H1 (cell line): Measurements from ENCODE around the gene PCBP4. TPM values are rescaled to one million over a fixed set of nuclear protein-coding genes. Genes with fewer than 3 reads are reported as not detected.

Experiments used
- CTCF ChIA-PET: fragments of 300-600 bp; sonication (Branson Sonifier 250); formaldehyde crosslinking; loops from one replicate; lab custom pipeline; 2021; ENCODE audit not compliant: partially characterized antibody; lab: Charles Lee
- POLR2A ChIA-PET: fragments of 300-600 bp; sonication (Branson Sonifier 250); formaldehyde crosslinking; loops from one replicate; lab custom pipeline; 2021; ENCODE audit warnings: inconsistent platforms; ENCODE audit not compliant: partially characterized antibody; lab: Charles Lee
- DNase-seq, 2 experiments: peaks; one replicate each; pipeline versions ENCODE4 v3.0.0 to v3.0.0-alpha.2; 2010 to 2022; ENCODE audit warnings: low spot score in 2 of 2, low read depth in 1 of 2, mixed read lengths in 1 of 2
- FAIRE-seq: peaks from 2 replicates; lab custom pipeline; 2011; peaks lifted over from hg19 to GRCh38; lab: Jason Lieb, UNC
- H2AFZ ChIP-seq: 2 replicates; pipeline ENCODE4 v1.8.1; 2012; ENCODE audit warnings: low read length, inconsistent platforms
- H2AK5ac ChIP-seq: 2 replicates; pipeline ENCODE4 v1.6.1; 2013; ENCODE audit warnings: low read depth, low read length
- H2BK120ac ChIP-seq: replicated peaks from 2 replicates; pipeline ENCODE3; 2013; ENCODE audit warnings: low read depth, low read length, inconsistent platforms
- H2BK12ac ChIP-seq: 2 replicates; pipeline ENCODE4 v1.6.1; 2013; ENCODE audit warnings: low read depth, low read length
- H2BK15ac ChIP-seq: 2 replicates; pipeline ENCODE4 v1.6.1; 2013; ENCODE audit warnings: low read length
- H2BK20ac ChIP-seq: 2 replicates; pipeline ENCODE4 v1.6.1; 2013; ENCODE audit warnings: low read length
- H2BK5ac ChIP-seq: 2 replicates; pipeline ENCODE4 v1.6.1; 2013; ENCODE audit warnings: low read depth, low read length
- H3K14ac ChIP-seq: 2 replicates; pipeline ENCODE4 v1.6.1; 2013; ENCODE audit warnings: inconsistent platforms; ENCODE audit not compliant: insufficient read length
- H3K18ac ChIP-seq: 2 replicates; pipeline ENCODE4 v1.6.1; 2013; ENCODE audit warnings: low read length; ENCODE audit errors: extremely low read depth
- H3K23ac ChIP-seq: 2 replicates; pipeline ENCODE4 v1.6.1; 2013; ENCODE audit warnings: inconsistent platforms; ENCODE audit not compliant: insufficient read length
- H3K23me2 ChIP-seq: 2 replicates; pipeline ENCODE4 v1.6.1; 2013; ENCODE audit warnings: low read depth, low read length
- H3K27ac ChIP-seq: 2 replicates; pipeline ENCODE4 v1.6.1; 2011; ENCODE audit warnings: low read depth, low read length, inconsistent platforms
- H3K27me3 ChIP-seq, 4 experiments: replicated peaks in 1 of 4; 1 replicate in 1 of 4; 2 replicates in 3 of 4; pipeline versions ENCODE4 v1.6.1 to v1.8.1; 2011 to 2013; ENCODE audit warnings: low read length in 3 of 4, mild to moderate bottlenecking in 3 of 4, inconsistent platforms in 2 of 4, mixed read lengths in 2 of 4, moderate library complexity in 1 of 4; ENCODE audit not compliant: control insufficient read depth in 3 of 4, insufficient read depth in 3 of 4; ENCODE audit errors: extremely low read depth in 1 of 4
- H3K36me3 ChIP-seq, 4 experiments: 2 replicates each; pipeline versions ENCODE4 v1.6.1 to v1.8.1; 2011 to 2013; ENCODE audit warnings: mild to moderate bottlenecking in 4 of 4, low read length in 3 of 4, moderate library complexity in 2 of 4, control low read depth in 1 of 4, inconsistent platforms in 1 of 4; ENCODE audit not compliant: insufficient read depth in 4 of 4, control insufficient read depth in 2 of 4
- H3K4ac ChIP-seq: replicated peaks from 2 replicates; pipeline ENCODE3; 2013; ENCODE audit warnings: low read length, low read depth, mixed read lengths, inconsistent platforms; ENCODE audit not compliant: insufficient read length
- H3K4me1 ChIP-seq, 4 experiments: replicated peaks in 1 of 4; 1 replicate in 1 of 4; 2 replicates in 3 of 4; pipeline versions ENCODE4 v1.6.1 to v1.8.1; 2011 to 2013; ENCODE audit warnings: low read length in 3 of 4, inconsistent platforms in 2 of 4, mixed read lengths in 1 of 4; ENCODE audit not compliant: insufficient read depth in 4 of 4, control insufficient read depth in 3 of 4
- H3K4me2 ChIP-seq, 2 experiments: 2 replicates each; pipeline versions ENCODE4 v1.6.1 to v1.8.1; 2011 to 2013; ENCODE audit warnings: low read depth in 2 of 2, low read length in 2 of 2, control low read depth in 1 of 2, inconsistent platforms in 1 of 2, mild to moderate bottlenecking in 1 of 2; ENCODE audit not compliant: insufficient read depth in 1 of 2
- H3K4me3 ChIP-seq, 4 experiments: fragments of 200-600, 300-600 bp in 1 of 4; sonication (generic), shearing (Covaris generic), sonication (Bioruptor Twin) in 1 of 4; 2 replicates each; pipeline versions ENCODE4 v1.5.1 to v1.8.1; 2011 to 2016; ENCODE audit warnings: low read length in 4 of 4, low read depth in 3 of 4, control low read depth in 2 of 4, inconsistent platforms in 2 of 4, mild to moderate bottlenecking in 2 of 4, mixed read lengths in 1 of 4, moderate library complexity in 1 of 4; ENCODE audit not compliant: insufficient read depth in 2 of 4; ENCODE audit errors: extremely low read depth in 1 of 4
- H3K56ac ChIP-seq: replicated peaks from 2 replicates; pipeline ENCODE3; 2013; ENCODE audit warnings: low read depth, mild to moderate bottlenecking, mixed read lengths, low read length, inconsistent platforms; ENCODE audit not compliant: insufficient read length
- H3K79me1 ChIP-seq: 2 replicates; pipeline ENCODE4 v1.6.1; 2013; ENCODE audit warnings: low read depth, low read length, control low read depth
- H3K79me2 ChIP-seq, 2 experiments: 2 replicates each; pipeline versions ENCODE4 v1.6.1 to v1.8.1; 2012 to 2013; ENCODE audit warnings: low read length in 2 of 2, mild to moderate bottlenecking in 2 of 2, inconsistent platforms in 1 of 2; ENCODE audit not compliant: insufficient read depth in 2 of 2, control insufficient read depth in 1 of 2
- H3K9ac ChIP-seq, 4 experiments: replicated peaks in 1 of 4; 1 replicate in 1 of 4; 2 replicates in 3 of 4; pipeline versions ENCODE4 v1.6.1 to v1.8.1; 2011 to 2013; ENCODE audit warnings: low read depth in 3 of 4, low read length in 3 of 4, control low read depth in 2 of 4, mild to moderate bottlenecking in 2 of 4, moderate library complexity in 2 of 4, inconsistent platforms in 1 of 4; ENCODE audit errors: extremely low read depth in 1 of 4
- H3K9me3 ChIP-seq, 2 experiments: 2 replicates each; pipeline versions ENCODE4 v1.6.1 to v1.8.1; 2012 to 2013; ENCODE audit warnings: mild to moderate bottlenecking in 2 of 2, moderate library complexity in 2 of 2, control low read depth in 1 of 2, inconsistent platforms in 1 of 2, low read depth in 1 of 2, low read length in 1 of 2, mixed read lengths in 1 of 2; ENCODE audit not compliant: insufficient read depth in 2 of 2
- H4K20me1 ChIP-seq, 2 experiments: replicated peaks in 1 of 2; 2 replicates each; pipeline versions ENCODE3 to v1.8.1; 2011 to 2013; ENCODE audit warnings: inconsistent platforms in 2 of 2, low read length in 2 of 2, mild to moderate bottlenecking in 1 of 2; ENCODE audit not compliant: insufficient read depth in 2 of 2, control insufficient read depth in 1 of 2
- H4K5ac ChIP-seq: 2 replicates; pipeline ENCODE4 v1.6.1; 2013; ENCODE audit warnings: low read length, low read depth, mixed read lengths, inconsistent platforms; ENCODE audit not compliant: insufficient read length
- H4K8ac ChIP-seq: 2 replicates; pipeline ENCODE4 v1.8.0; 2013; ENCODE audit warnings: mild to moderate bottlenecking, moderate library complexity, low read length, inconsistent platforms; ENCODE audit not compliant: insufficient read depth; ENCODE audit errors: extremely low read depth
- H4K91ac ChIP-seq: replicated peaks from 2 replicates; pipeline ENCODE3; 2013; ENCODE audit warnings: low read length, mixed read lengths, inconsistent platforms; ENCODE audit not compliant: insufficient read length
- EGR1 ChIP-seq: IDR thresholded peaks from 2 replicates; pipeline ENCODE4 v1.6.1; 2011; ENCODE audit warnings: low read depth, low read length, borderline replicate concordance
- SP4 ChIP-seq: IDR thresholded peaks from 2 replicates; pipeline ENCODE4 v1.6.1; 2012; ENCODE audit warnings: low read length, inconsistent platforms
- WGBS, 2 experiments: shearing (Covaris generic) in 1 of 2; methylation state at CpG; one replicate each; pipeline versions ENCODE4 v1.1.6 to v1.1.7; 2013 to 2015; ENCODE audit warnings: low lambda C conversion rate in 2 of 2, mixed read lengths in 2 of 2, inconsistent platforms in 1 of 2, low coverage in 1 of 2, missing lambda C conversion rate in 1 of 2; ENCODE audit not compliant: insufficient replicate concordance in 2 of 2, insufficient coverage in 1 of 2, insufficient read length in 1 of 2; ENCODE audit errors: extremely low coverage in 1 of 2, missing lambda C conversion rate in 1 of 2; 5-methylcytosine and 5-hydroxymethylcytosine counted together
- polyA plus RNA-seq, 7 experiments: library from polyadenylated mRNA; depleted of rRNA in 3 of 7; stranded (reverse) in 5 of 7; unstranded in 2 of 7; fragments of >200 nt in 5 of 7; fragments of 200-250 nt in 2 of 7; gene quantifications; 1 replicate in 5 of 7; 2 replicates in 1 of 7; 4 replicates in 1 of 7; pipeline versions ENCODE4 v1.2.1 to v1.2.3, GENCODE V29; 2011 to 2013; ENCODE audit warnings: missing spikeins in 2 of 7, mixed read lengths in 2 of 7
- total RNA-seq: library from RNA; stranded (reverse); fragmentation: NEBNext Ultra II Directional; extraction: Animal tissue kit (Norgen Biotek cat#: 25700); gene quantifications from 2 replicates; pipeline ENCODE4 v1.2.1, GENCODE V29; 2021

PCBP4 gene
- total and polyA plus RNA-seq, 2 of the 8 experiments (the other 6 are each of a cell fraction or from before 2014, with no cell fraction given): 16.4 to 34.1 TPM

DNA sequence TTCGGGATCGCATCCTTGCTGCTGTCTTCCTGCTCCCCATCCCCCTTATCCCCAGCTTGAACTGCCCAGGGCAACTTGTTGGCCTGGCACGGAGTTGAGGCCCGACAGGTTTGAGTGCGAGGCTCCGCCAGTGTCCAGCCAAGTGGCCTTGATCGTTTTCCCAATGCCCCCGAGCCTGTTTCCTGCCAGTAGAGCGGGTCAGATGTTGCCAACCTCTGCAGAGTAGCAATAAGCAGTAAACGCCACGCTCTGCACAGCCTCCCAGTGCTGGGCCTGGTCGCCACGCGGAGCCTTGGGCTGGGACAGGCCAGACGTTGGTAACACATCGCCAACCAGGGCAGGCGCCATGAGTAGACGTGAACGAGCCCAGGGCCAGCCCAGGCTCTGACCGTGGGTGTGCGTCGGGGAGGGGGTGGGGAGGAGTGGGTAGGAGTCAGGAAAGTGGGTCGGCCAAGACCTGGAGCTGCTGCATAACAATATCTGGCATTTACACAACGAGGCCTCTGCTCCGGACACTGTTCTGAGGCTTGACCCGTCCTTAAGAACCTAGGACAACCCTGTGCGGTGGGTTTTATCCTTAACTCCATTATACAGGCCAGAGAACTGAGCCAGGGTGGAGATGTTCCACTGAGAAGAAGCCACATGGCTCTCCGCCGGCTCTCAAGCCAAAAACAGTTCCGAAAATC is 7.2 kb upstream of the PCBP4 start:
- H3K79me2 ChIP-seq: no peaks in the 10 kb centered on the region
- H2BK120ac ChIP-seq: no peak overlapping the region
- H3K4ac ChIP-seq: peak overlapping the region; percentile 85
- no peaks in the 10 kb centered on the region; a peak in 1 of 4 replicates for H3K9me3 ChIP-seq
- H3K9ac ChIP-seq: no peak overlapping the region
- peak overlapping the region; percentile 86; the same call in 1 of the 2 replicates for H2BK20ac ChIP-seq
- POLR2A ChIA-PET: interaction anchor here (1.0 to 29.3 kb wide), 7 partner anchors 3 to 33 kb away, joined by 3 to 923 read pairs (median 5); partner anchors contain the start of genes ABHD14A, ABHD14B, ACY1 and GPR62
- H3K4me3 ChIP-seq: peak overlapping the region; percentile 33 to 64 (median 43); a peak in 5 of 8 replicates
- H3K23me2 ChIP-seq: peaks cover 10% of the 10 kb centered on the region
- H3K4me2 ChIP-seq: peak overlapping the region; percentile 83
- CTCF ChIA-PET: interaction anchor here (0.6 to 6.7 kb wide), 20 partner anchors 9 to 313 kb away, joined by 3 to 64 read pairs (median 6); partner anchors contain the start of genes ACY1, GLYCTK, GPR62 and PARP3
- FAIRE-seq (no peak), DNase-seq (no peak)
- peaks cover 6 to 26% (median 18%) of the 10 kb centered on the region in 4 experiments for H3K4me1 ChIP-seq
- H3K18ac ChIP-seq: peak overlapping the region; percentile 68
- H4K8ac ChIP-seq: peak overlapping the region; percentile 68; the same call in 1 of the 2 replicates
- H3K14ac ChIP-seq: no peak overlapping the region
- H3K23ac ChIP-seq: no peak overlapping the region
- H2BK15ac ChIP-seq: peak overlapping the region; percentile 97; the same call in 1 of the 2 replicates
- H2AFZ ChIP-seq: peak overlapping the region; percentile 26
- H3K36me3 ChIP-seq: no peaks in the 10 kb centered on the region
- no peak overlapping the region for H2BK5ac ChIP-seq
- no peak overlapping the region for H2AK5ac ChIP-seq
- no peak for TF ChIP-seq EGR1
- TF ChIP-seq SP4: 0 out of 2 replicates have a peak, but pooled peaks have one; percentile 33
- WGBS, 2 experiments: 57% methylated on average over 30 of the region's 30 CpGs; no CpG with 5 or more reads in 1 of the 2 experiments
- peaks cover 2 to 32% (median 24%) of the 10 kb centered on the region in 4 experiments; a peak in 6 of 7 replicates for H3K27me3 ChIP-seq
- H3K56ac ChIP-seq: no peak overlapping the region
- no peak overlapping the region for H4K5ac ChIP-seq
- H4K91ac ChIP-seq: peak overlapping the region; percentile 85
- H2BK12ac ChIP-seq: peak overlapping the region; percentile 82; the same call in 1 of the 2 replicates
- no peak overlapping the region for H3K27ac ChIP-seq
- H3K79me1 ChIP-seq: 0 out of 2 replicates have a peak, but pooled peaks cover 2% of the 10 kb centered on the region
- peaks cover 0 to 4% of the 10 kb centered on the region in 2 experiments for H4K20me1 ChIP-seq
